Adipose tissue (tissue), 3 donors: ENCODE measurements around the gene SEMA6C. TPM values are rescaled to one million over a fixed set of nuclear protein-coding genes. Genes with fewer than 3 reads are reported as not detected.
"Not testable (repeated sequence)": the region's sequence is repeated elsewhere in the genome, so short reads cannot be mapped to it uniquely, and the experiment has no call there.

Source experiments
- H3K27ac ChIP-seq: one replicate; pipeline ENCODE4 v1.5.1; 2013; ENCODE audit warnings: low read depth, low read length
- WGBS, 3 donors: extraction: QIAGEN DNeasy Blood & Tissue Kit; methylation state at CpG; one replicate each; pipeline ENCODE4 v1.1.7; 2013; 5-methylcytosine and 5-hydroxymethylcytosine counted together
- polyA plus RNA-seq, 3 donors: library from polyadenylated mRNA; stranded (reverse); fragments of 200-250 nt; gene quantifications; one replicate each; pipeline ENCODE4 v1.2.3, GENCODE V29; 2013
- donor health status: healthy with polysubstance abuse.
- donor health status: Bipolar disorder and iron deficiency.
- donor health status: healthy.

The SEMA6C gene, protein sequence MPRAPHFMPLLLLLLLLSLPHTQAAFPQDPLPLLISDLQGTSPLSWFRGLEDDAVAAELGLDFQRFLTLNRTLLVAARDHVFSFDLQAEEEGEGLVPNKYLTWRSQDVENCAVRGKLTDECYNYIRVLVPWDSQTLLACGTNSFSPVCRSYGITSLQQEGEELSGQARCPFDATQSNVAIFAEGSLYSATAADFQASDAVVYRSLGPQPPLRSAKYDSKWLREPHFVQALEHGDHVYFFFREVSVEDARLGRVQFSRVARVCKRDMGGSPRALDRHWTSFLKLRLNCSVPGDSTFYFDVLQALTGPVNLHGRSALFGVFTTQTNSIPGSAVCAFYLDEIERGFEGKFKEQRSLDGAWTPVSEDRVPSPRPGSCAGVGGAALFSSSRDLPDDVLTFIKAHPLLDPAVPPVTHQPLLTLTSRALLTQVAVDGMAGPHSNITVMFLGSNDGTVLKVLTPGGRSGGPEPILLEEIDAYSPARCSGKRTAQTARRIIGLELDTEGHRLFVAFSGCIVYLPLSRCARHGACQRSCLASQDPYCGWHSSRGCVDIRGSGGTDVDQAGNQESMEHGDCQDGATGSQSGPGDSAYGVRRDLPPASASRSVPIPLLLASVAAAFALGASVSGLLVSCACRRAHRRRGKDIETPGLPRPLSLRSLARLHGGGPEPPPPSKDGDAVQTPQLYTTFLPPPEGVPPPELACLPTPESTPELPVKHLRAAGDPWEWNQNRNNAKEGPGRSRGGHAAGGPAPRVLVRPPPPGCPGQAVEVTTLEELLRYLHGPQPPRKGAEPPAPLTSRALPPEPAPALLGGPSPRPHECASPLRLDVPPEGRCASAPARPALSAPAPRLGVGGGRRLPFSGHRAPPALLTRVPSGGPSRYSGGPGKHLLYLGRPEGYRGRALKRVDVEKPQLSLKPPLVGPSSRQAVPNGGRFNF
- 10 to 100 TPM in 1 of 3 donors, 1 to 10 TPM in 2; 3.3 to 22.9 (median 6.7) TPM for polyA plus RNA-seq

DNA sequence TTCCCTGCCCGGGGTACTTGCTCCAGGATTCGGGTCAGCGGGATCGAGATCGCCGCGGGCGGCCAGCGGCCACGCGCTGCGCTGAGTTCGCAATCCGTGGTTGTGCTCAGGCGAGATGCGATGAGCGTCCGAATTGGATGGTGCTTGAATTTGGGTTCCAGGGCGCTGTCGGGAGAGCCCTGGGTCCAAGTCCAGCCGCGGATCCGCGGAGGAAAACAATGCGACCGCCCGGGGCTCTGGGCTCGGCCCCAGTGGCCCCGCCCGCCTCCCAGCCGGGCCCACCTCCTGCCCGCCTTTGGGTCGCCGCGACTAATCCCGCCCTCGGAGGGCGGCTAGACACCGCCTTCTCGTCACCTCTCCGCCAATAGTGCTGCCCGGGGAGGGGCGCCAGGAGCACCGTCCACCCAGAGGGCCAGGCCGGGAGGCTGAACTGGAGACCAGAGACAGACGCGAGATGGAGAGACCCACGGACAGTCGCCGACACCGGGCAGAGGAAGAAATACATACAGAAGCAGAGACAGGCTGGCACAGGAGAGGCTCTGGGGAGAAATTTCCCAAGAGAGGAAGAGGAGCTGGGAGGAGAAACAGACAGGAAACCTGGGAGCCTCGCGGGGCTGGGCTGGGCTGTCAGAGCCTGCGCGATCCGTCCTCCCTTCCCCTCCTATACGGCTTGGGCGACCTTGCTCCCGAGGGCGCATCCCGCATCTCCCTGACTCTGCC is at the start of gene SEMA6C:
Gene SEMA6C (minus strand): TSS at position 220 of the 720 bp plus-strand sequence. CDS start 4,010 bp downstream, outside the sequence.
- 0 to 1% (median 1%) methylated on average over 60 to 61 of the region's 61 CpGs for WGBS, 3 donors
- H3K27ac ChIP-seq: no peak within 1 kb of the TSS

DNA sequence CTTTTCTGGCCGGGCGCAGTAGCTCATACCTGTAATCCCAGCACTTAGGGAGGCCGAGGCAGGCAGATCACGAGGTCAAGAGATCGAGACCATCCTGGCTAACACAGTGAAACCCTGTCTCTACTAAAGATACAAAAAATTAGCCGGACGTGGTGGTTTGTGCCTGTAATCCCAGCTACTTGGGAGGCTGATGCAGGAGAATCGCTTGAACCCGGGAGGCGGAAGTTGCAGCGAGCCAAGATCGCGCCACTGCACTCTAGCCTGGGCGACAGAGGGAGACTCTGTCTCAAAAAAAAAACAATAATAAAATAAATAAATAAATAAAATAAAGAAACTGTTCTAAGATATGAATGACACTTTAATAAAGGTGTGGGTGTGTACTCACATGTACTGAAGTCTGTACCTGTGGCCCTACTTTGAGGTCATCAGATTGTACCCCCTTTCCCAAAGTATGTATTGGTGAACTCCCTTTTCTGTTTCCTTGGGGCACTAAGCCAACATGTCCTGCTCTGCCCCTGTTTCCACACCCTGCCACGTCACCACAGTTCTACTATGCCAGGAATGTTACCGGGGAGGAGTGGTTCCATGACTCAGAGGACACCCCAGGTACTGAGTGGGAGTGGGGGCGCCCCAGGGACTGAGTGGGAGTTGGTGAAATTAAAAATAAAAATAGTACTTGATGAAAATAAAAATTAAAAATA is 48.6 kb upstream of the SEMA6C start:
- not testable (repeated sequence) for H3K27ac ChIP-seq
- WGBS, 3 donors: 70 to 74% (median 70%) methylated on average over 17 of the region's 17 CpGs

DNA sequence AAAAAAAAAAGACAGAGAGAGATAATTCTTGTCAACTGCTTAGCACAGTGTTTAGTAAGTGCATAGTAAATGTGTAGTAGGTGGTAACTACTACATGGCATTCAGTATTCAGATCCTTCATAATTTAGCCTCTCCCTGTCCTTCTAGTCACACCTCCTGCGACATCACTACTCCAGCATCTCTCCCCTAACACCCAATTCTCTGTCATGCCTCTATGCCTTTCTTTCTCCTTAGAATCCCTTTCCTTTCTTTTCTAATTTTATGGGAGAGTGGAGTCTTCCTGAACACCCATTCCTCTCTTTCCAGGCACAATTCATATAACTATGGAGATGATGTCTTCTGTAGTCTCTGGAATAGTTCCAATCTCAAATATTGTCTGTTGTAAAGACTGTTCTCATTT is 47.4 kb upstream of the SEMA6C start:
- 80 to 86% (median 82%) methylated on average over 1 of the region's 1 CpG for WGBS, 3 donors
- H3K27ac ChIP-seq: no peak overlapping the region

DNA sequence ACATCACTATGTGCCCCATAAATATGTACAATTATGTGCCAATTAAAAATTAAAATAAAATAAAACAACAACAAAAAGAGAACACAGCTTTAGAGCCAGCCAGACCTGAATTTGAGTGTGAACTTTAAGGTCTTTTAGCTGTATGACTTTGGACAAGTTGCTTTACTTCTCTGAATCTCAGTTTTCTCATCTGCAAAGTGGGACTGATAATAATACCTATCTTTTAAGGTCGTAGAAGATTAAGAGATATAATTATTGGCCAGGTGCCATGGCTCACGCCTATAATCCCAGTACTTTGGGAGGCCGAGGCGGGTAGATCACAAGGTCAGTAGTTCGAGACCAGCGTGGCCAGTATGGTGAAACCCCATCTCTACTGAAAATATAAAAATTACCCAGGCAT is 46.9 kb upstream of the SEMA6C start:
- no peak overlapping the region for H3K27ac ChIP-seq
- 52 to 75% (median 73%) methylated on average over 6 of the region's 6 CpGs for WGBS, 3 donors

DNA sequence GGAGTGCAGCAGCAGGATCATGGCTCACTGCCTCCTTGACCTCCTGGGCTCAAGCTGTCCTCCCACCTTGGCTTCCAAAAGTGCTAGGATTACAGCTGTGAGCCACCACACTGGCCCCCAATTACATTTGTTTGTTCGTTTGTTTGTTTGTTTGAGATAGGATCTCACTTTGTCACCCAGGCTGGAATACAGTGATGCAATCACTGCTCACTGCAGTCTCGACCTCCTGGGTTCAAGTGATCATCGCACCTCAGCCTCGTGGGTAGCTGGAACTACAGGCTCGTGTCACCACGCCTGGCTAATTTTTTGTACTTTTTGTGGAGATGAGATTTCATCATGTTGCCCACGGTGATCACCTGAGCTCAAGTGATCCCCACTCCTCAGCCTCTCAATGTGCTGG is 45.6 kb upstream of the SEMA6C start:
- WGBS, 3 donors: 71 to 77% (median 75%) methylated on average over 7 of the region's 7 CpGs
- H3K27ac ChIP-seq: no peak overlapping the region

DNA sequence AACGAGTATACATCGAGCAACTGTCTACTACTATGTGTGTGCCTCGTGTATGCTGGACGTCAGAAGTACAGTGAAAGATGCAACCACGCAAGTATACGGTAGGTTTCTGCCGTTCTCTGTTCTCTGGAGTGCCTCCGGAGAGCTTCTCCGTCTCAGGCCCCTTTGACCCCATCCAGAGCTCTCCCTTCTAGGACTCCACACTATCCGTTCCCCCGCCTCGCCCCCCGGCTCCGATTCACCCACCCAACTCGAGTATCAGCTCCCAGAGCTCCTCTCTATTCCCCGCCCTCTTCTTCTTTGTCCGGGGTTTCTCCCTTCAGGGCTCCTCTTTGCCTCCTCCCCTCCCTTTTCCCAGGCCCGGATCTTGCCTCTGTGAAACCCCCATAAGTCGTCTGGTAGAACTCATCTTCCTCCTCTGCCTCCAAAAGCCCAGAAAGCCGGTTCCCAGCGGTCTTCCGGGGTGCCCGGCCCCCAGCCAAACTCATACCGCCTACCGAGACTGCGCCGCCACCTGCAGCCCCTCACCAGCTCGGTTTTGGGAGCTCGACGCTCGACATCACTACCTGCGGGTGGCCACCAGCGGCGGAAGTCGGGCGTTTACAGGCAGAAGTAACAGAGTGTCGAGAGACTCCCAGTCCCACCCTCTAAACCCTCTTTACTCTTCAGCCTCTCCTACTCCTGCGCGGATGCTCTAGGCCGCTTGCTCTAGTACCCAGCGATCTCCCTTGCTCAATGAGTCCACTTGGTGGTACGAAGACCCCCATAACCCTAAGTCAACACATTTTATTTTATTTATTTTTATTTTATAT is 43.4 kb upstream of the SEMA6C start, which contains the start of gene VPS72:
Gene VPS72 (minus strand): TSS at position 561 of the 809 bp plus-strand sequence. CDS start 76 bp downstream, at position 485.
- H3K27ac ChIP-seq: no peak within 1 kb of the TSS
- 0 to 1% (median 0%) methylated on average over 42 of the region's 42 CpGs for WGBS, 3 donors

DNA sequence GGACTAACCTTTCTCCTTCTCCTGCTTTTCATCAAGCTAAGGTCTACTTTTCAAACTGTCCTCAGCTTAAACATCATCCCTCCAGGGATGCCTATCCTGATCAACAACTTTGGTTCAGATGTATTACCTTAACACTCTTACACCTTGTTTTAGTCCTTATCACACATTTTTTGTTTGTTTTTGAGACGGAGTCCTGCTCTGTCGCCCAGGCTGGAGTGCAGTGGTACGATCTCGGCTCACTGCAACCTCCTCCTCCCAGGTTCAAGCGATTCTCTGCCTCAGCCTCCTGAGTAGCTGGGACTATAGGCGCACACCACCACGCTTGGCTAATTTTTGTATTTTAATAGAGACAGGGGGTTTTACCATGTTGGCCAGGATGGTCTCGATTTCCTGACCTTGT is 42.2 kb upstream of the SEMA6C start:
- WGBS, 3 donors: 48 to 78% (median 73%) methylated on average over 8 of the region's 8 CpGs
- not testable (repeated sequence) for H3K27ac ChIP-seq

DNA sequence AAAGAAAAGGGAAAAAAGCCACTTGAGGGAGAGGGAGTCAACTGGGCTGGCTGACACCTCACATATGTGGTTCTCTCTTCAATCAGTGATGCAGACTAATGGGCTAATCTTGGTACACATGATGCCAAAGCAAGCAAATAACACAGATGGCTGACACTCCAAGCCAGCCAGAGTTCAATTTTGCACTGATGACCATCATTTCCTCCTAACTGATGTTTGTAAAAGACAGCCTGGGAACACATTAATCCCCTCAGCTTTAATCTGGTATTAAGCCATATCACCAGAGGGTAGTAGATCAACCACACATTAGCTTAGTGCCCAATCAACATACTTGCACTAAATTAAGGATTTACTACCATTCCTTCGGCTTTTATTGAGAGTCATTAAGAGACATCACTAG is 40.8 kb upstream of the SEMA6C start:
- H3K27ac ChIP-seq: no peak overlapping the region
- 79 to 89% (median 82%) methylated on average over 1 of the region's 1 CpG for WGBS, 3 donors

DNA sequence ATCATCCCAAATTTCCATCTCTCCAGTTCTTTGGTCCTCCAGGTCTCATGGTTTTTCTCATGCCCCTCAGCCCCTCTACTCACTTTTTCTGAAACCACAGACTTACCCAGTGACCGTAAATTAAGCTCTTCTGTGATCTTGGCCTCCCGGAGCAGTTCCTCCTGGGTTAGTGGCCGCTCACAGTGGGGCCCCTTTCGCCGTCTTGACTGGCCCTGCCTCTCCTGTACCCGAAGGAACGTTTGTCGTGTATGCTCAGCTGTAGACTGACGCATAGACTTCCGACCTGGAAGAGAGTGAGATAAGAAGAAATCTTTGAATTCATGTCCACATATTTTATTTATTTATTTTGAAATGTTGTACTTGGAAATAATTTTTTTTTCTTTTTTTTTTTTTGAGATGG is 37.8 kb upstream of the SEMA6C start:
- WGBS, 3 donors: 87 to 96% (median 95%) methylated on average over 10 of the region's 10 CpGs
- no peak overlapping the region for H3K27ac ChIP-seq

DNA sequence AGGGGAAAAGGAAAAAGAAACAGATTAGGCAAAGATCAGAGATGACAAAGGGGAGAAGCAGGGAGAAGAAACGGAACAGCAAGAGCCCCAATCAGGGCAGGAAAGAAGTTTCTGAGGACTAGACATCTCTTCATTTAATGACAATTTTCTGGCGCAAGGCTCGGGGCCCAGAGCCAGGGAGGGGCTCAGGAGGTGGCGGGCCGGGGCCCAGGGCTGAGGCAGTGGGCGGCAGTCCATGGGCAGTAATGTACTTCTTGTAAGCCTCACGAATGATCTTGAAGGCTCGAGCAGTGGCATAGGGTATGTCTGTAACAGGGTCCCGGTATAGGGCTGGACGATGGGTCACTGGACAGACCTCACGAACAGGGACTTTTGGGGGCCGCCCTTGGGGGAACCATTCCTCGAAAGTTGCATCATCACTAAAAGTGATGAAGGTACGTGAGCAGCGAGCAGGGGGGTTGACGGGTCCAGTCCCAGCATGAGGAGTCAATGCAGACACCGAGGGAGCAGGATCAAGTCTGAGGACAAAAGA is 30.1 kb upstream of the SEMA6C start:
- 92 to 93% (median 92%) methylated on average over 17 of the region's 17 CpGs for WGBS, 3 donors
- H3K27ac ChIP-seq: no peak overlapping the region

DNA sequence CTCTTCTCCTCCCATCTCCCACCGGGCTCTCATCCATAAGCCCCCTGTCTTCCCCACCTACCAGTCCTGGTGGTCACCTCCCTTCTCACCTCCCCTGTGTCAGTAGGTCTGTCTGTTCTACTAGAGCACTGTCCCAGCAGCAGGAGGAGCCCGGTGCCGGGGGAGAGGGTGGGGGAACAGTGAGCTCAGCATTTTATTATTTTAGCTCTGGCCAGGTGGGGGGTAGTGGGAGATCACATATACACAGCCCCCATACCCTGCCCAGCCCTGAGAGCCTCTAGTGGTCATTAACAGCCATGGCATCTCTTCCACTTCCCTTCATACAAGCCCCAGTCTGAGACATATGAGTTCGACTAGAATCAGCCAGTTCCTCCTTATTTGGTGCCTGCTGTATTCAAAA is 29.4 kb upstream of the SEMA6C start, which contains the start of gene TMOD4:
Gene TMOD4 (minus strand): TSS at position 119 of the 400 bp plus-strand sequence. CDS start 1,106 bp downstream, outside the sequence.
- H3K27ac ChIP-seq: no peak within 1 kb of the TSS
- WGBS, 3 donors: 55 to 59% (median 56%) methylated on average over 4 of the region's 4 CpGs

DNA sequence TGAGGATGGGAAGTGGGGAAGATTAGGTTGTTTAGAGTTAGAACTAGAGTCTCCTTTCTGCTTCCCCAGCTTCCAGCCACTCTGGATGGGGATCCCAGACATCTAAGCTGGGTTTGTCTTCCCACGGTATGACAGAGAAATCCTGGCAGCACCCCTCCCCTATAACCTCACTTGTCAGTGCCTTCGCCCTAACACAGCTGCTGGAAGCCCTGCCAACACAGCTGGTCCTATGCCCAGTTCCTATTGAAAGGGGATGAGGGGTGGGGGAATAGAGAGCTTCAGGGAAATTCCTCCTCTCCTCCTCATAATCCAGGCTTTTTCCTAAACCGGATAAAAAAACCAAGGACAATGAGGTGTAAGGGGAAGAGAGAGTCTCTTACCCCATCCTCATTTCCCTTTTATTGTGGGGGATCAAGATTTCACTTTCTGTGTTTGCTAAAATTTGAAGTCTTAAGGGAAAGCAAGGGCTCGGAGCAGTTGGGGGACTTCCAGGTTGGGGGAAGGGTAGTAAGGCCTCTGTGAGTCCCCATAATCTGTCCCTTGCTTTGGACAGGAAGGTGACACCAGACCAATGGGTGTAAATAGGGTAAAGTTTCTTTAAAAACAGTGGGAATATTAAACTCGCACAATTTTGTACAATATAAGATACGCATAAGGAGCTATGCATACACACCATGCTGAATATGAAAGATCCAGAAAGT is 28.8 kb upstream of the SEMA6C start:
- H3K27ac ChIP-seq: no peak overlapping the region
- WGBS, 3 donors: 57 to 70% (median 69%) methylated on average over 6 of the region's 6 CpGs

DNA sequence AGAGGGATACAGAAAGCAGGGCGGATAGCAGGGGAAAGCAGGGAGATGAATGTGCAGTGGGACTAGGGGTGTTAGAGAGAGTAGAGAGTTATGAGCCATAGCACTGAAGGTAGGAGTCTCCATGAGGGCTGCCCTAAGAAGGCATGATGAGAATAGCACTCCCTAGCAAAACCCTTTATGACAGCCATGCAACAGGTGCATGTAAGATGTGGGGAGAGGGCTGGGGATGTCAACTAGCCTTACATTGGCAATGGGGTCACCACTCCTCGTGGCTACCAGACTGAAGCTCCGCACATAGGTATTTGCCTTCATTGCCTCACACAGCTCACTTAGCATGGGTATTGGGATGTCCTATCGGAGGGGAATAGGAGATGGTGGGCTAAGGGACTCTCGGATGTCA is 24.8 kb upstream of the SEMA6C start:
- 88 to 93% (median 90%) methylated on average over 5 of the region's 5 CpGs for WGBS, 3 donors
- no peak overlapping the region for H3K27ac ChIP-seq

DNA sequence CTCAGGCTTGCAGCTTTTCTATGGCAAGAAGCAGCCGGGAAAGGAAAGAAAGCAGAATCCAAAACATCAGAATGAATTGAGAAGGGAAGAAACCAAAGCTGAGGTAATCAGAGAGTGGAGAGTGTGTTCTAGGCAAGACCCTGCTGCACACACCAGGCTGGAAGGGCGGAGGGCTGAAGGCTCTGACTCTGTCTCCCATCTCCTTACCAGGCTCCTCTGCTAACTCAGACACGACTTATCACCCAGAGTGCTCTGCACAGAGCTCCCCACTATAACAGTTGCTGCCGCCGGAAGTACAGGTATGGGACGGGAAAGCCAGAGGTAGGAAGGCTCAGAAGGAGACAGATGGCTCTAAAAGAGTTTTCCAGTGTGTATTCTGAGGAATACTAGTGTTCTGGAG is 20.7 kb upstream of the SEMA6C start:
- no peak overlapping the region for H3K27ac ChIP-seq
- 84 to 91% (median 89%) methylated on average over 6 of the region's 6 CpGs for WGBS, 3 donors

DNA sequence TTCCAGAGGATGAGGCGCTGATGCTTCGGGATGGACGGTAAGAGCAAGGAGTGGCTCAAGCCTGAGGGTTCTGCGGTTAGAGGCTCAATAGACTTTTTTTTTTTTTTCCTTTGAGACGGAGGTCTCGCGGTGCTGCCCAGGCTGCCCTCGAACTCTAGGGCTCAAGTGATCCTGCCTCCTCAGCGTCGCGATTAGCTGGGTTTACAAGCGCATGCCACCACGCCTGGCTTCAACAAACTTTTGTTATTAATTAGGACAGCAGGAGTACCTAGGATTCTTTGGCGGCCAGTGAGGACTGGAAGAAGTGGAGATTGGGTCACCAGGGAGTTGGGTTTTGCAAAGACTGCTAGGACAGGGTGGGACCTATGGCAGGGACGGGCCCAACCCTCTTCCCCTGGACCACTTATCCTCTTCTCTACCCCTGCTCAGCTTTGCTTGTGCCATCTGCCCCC is 20.1 kb upstream of the SEMA6C start:
- WGBS, 3 donors: 4 to 5% (median 5%) methylated on average over 14 to 15 of the region's 15 CpGs
- H3K27ac ChIP-seq: no peak overlapping the region
